LNCaP clone FGC (cell line): Measurements from ENCODE around the gene HSPA1L.

Experiments used
- DNase-seq: peaks from one replicate; pipeline ENCODE4 v3.0.0-alpha.2; 2011; ENCODE audit warnings: low read depth
- H3K4me3 ChIP-seq: 2 replicates; pipeline ENCODE4 v1.5.1; 2011; ENCODE audit warnings: mild to moderate bottlenecking, low read depth, low read length, control low read depth
- CTCF ChIP-seq: IDR thresholded peaks from 2 replicates; pipeline ENCODE4 v1.5.1; 2012; ENCODE audit warnings: mild to moderate bottlenecking; ENCODE audit not compliant: control insufficient read depth, insufficient read depth; ENCODE audit errors: extremely low read depth

Gene HSPA1L

GRCh38 chr6:31762878-31763618 lies 52.0 kb downstream of the HSPA1L start:
- no peak for TF ChIP-seq CTCF
- H3K4me3 ChIP-seq = no peak overlapping the region
- DNase-seq = no peak

- no peak within 1 kb of the TSS for H3K4me3 ChIP-seq
- no peak for DNase-seq
- TF ChIP-seq CTCF = no peak
Observed at GRCh38 chr6:31762356-31762755, 52.7 kb downstream of the HSPA1L start, which contains the start of gene SAPCD1. Gene SAPCD1, plus strand, starts transcription at chr6:31762656. Its CDS starts 399 bp downstream, at chr6:31763055.

GRCh38 chr6:31761343-31761742 lies 53.7 kb downstream of the HSPA1L start:
- no peak for DNase-seq
- TF ChIP-seq CTCF = no peak
- H3K4me3 ChIP-seq = no peak overlapping the region

- no peak overlapping the region for H3K4me3 ChIP-seq
- DNase-seq = no peak
- no peak for TF ChIP-seq CTCF
Observed at GRCh38 chr6:31760790-31761189, 54.3 kb downstream of the HSPA1L start.
